Erythroblast (primary cell): ENCODE measurements around the gene RALB.

ENCODE experiments used
- GATA1 ChIP-seq: IDR thresholded peaks from 2 replicates; pipeline ENCODE4 v1.6.1; 2011; ENCODE audit warnings: low read depth, mild to moderate bottlenecking, control low read depth, low read length, moderate library complexity
- POLR2A ChIP-seq: IDR thresholded peaks from 2 replicates; pipeline ENCODE4 v1.6.1; 2011; ENCODE audit warnings: mild to moderate bottlenecking, low read length

GRCh38 chr2:120308038-120308910 lies 55.6 kb downstream of the RALB start:
- TF ChIP-seq POLR2A (no peak), GATA1 (no peak)
